ENCODE data around the gene LUC7L3.
"Not testable (repeated sequence)": the region's sequence is repeated elsewhere in the genome, so short reads cannot be mapped to it uniquely, and the experiment has no call there.

Gene LUC7L3, protein sequence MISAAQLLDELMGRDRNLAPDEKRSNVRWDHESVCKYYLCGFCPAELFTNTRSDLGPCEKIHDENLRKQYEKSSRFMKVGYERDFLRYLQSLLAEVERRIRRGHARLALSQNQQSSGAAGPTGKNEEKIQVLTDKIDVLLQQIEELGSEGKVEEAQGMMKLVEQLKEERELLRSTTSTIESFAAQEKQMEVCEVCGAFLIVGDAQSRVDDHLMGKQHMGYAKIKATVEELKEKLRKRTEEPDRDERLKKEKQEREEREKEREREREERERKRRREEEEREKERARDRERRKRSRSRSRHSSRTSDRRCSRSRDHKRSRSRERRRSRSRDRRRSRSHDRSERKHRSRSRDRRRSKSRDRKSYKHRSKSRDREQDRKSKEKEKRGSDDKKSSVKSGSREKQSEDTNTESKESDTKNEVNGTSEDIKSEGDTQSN

DNA sequence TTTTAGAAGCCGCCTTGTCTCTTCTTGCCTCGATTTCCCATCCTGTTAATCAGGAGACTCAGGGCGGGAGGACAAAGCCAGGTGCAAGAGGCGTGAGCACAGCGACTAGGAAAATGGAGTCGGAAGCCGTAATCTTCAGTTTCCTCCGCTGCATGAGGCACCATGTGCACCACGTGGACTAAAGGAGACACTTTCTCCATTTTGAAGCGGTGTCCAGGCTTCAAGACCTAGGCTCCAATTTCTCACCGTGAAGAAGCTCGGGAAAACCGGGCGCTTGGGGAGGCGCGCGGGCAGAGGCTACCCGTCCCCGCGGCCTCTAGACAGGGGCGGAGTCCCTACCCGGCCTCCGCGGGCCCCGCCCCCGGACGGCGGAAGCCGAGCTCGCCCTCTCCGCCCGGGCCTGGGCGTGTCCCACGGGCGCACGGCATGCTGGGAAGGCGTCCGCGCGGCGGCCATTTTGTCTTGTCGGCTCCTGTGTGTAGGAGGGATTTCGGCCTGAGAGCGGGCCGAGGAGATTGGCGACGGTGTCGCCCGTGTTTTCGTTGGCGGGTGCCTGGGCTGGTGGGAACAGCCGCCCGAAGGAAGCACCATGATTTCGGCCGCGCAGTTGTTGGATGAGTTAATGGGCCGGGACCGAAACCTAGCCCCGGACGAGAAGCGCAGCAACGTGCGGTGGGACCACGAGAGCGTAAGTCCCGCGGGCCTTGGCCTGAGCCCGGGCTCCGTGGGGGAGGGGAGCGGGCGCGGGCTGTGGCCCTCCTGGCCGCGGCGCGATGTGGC lies at the start of gene LUC7L3:
Gene LUC7L3, plus strand, starts transcription at position 460 of the 780 bp plus-strand sequence. Its CDS starts 130 bp downstream, at position 590.
- DNase-seq (ENCODE audit: insufficient read length, low spot score), result peak; percentile 98
- FAIRE-seq, result peak; percentile 86

DNA sequence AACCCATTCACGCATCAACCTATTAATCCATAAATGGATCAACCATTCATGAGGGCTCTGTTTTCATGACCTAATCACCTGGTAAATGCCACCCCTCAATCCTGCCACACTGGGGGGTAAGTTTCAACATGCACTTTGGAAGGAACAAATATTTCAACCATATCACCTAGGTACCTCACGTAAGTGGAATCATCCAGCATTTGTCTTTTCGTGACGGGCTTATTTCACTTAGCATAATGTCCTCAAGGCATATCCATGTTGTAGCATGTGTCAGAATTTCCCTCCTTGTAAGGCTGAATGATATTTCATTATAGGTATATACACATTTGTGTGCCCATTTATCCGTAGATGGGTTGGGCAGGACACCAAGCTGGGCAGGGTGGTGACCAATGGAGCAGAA lies 47.3 kb upstream of the LUC7L3 start:
- no peak for DNase-seq (ENCODE audit: insufficient read length, low spot score)

DNA sequence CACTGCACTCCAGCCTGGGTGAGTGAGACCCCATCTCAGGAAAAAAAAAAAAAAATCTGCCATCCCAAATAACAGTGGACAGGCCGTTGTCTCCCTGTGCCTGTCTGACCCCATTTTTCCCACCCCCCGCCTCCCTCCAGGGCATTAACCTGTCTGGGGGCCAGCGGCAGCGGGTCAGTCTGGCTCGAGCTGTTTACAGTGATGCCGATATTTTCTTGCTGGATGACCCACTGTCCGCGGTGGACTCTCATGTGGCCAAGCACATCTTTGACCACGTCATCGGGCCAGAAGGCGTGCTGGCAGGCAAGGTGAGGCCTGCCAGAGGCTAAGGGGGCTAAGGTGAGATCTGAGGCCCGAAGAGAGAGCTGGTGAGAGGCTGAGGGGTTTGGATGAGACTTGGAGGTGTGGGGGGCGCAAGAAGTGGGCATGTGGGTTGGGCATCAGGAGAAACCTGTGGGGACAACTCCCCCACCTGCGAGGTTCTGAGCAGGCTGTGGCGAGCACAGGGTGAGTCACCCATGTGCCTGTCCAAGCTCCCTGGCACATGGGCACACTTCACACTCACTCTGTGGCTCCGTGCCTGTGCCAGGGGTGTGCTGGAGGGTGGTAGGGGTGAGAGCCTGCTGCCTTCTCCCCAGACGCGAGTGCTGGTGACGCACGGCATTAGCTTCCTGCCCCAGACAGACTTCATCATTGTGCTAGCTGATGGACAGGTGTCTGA lies 46.4 kb upstream of the LUC7L3 start:
- peak; percentile 87 for FAIRE-seq

More for the DNA sequence above, 47.3 kb upstream of the LUC7L3 start:
- peak; percentile 42 for FAIRE-seq

DNA sequence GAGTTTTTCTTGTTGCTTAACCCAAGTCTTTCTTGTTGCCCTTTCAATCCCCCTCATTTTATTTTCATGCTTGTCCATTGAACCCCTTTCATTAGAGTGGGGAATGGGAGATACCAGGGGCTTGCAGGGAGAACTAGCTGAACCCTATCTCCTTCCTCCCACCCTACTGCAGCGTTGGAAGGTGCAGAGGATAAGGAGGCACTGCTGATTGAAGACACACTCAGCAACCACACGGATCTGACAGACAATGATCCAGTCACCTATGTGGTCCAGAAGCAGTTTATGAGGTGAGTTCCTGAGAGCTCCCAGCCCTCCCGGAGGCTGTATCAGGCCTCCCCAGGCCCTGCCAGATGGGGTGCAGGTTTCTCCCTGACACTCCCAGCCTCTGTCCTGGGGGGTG lies 44.2 kb upstream of the LUC7L3 start:
- DNase-seq (ENCODE audit: insufficient read length, low spot score) (no peak), FAIRE-seq (no peak)

More for the DNA sequence above, 46.4 kb upstream of the LUC7L3 start:
- no peak for DNase-seq (ENCODE audit: insufficient read length, low spot score)

DNA sequence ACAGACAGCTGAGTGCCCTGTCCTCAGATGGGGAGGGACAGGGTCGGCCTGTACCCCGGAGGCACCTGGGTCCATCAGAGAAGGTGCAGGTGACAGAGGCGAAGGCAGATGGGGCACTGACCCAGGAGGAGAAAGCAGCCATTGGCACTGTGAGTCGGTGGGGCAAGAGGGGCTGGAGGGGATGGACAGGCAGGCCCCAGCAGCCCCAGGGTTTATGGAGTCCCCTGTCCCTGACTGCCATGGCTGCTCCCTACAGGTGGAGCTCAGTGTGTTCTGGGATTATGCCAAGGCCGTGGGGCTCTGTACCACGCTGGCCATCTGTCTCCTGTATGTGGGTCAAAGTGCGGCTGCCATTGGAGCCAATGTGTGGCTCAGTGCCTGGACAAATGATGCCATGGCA lies 43.8 kb upstream of the LUC7L3 start:
- peak; percentile 55 for FAIRE-seq
- no peak for DNase-seq (ENCODE audit: insufficient read length, low spot score)

DNA sequence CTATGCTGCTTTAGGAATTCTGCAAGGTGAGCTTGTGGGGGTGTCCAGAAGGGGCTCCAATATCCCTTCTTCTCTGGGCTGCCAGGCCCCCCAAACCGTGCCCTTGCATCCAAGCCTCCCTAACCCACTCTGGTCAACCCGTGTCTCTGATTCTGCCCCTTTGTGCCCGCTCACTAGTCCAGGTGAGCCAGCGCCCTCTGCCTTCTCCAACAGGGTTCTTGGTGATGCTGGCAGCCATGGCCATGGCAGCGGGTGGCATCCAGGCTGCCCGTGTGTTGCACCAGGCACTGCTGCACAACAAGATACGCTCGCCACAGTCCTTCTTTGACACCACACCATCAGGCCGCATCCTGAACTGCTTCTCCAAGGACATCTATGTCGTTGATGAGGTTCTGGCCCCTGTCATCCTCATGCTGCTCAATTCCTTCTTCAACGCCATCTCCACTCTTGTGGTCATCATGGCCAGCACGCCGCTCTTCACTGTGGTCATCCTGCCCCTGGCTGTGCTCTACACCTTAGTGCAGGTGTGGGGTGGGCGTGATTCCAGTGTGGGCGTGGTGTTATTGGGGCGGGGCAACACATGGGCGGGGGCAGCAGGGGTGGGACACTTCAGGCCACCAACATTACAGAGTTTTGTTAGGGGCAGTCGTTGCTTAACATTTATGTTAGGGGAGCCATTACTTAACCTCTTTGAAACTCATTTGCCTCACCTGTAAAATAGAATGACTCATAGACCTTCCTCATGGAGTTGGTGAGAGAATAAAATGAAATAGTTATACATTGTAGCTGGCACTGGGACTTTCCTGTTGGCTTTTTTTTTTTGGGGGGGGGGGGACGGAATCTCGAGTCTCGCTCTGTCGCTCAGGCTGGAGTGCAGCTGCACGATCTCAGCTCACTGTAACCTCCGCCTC lies 43.1 kb upstream of the LUC7L3 start:
- DNase-seq (ENCODE audit: insufficient read length, low spot score) (no peak), FAIRE-seq (no peak)

DNA sequence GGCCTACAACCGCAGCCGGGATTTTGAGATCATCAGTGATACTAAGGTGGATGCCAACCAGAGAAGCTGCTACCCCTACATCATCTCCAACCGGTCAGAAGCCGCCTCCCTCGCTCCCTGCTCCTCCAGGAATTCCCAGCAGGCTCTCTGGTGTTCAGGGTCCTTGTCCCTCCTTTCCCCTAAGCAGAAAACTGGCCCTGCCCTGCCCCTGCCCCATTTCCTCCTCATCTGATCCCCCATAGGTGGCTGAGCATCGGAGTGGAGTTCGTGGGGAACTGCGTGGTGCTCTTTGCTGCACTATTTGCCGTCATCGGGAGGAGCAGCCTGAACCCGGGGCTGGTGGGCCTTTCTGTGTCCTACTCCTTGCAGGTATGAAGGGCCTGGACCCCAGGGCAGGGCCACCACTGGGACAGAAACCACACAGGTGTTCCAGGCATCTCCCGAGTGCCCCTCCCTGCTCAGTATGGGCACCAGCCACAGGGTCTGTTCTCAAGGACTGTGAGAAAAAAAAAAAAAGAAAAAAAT lies 41.5 kb upstream of the LUC7L3 start:
- DNase-seq (ENCODE audit: insufficient read length, low spot score) (no peak), FAIRE-seq (no peak)

DNA sequence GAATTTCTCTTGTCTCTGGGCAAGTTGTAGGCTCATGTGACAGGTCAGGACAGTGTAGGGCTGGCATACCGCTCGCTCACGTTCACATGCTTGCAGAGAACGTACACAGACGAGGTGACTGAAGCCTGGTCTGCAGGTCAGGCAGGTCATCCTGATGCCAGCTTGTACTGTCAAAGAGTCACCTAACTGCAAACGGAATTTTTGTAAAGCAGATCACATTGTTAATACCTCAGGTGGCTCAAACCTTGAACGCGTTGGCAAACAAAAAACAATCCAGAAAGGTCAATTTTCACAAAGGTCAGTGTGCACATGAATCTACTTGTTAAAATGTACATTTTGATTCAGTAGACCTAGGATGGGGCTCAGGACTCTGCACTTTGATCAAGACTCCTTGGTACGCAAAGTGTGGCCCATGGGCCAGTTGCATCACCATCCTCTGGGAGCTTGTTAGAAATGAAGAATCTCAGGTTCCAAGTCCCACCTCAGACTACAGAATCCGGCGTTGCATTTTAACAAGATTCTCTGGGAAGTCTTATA lies 40.3 kb upstream of the LUC7L3 start:
- DNase-seq (ENCODE audit: insufficient read length, low spot score), result no peak
- no peak for FAIRE-seq

DNA sequence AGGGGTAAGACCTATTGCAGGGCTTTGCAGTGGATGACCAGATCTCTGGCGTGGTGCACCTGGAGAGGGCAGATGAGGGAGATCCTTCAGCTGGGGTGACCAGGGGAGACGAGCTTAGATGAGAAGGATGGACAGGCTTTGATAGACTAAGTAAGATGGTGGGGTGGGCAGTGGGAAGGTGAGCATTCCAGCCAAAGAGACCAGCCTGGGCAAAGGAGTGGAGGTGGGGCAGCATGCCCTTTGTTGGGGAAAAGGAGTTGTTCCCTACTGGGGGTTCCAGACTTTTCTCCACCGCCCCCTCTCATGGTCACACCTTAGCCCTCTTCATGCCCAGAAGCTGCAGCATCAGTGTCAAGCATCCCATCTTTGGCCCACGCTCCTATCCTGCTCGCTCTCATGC lies 39.3 kb upstream of the LUC7L3 start:
- FAIRE-seq, result no peak

DNA sequence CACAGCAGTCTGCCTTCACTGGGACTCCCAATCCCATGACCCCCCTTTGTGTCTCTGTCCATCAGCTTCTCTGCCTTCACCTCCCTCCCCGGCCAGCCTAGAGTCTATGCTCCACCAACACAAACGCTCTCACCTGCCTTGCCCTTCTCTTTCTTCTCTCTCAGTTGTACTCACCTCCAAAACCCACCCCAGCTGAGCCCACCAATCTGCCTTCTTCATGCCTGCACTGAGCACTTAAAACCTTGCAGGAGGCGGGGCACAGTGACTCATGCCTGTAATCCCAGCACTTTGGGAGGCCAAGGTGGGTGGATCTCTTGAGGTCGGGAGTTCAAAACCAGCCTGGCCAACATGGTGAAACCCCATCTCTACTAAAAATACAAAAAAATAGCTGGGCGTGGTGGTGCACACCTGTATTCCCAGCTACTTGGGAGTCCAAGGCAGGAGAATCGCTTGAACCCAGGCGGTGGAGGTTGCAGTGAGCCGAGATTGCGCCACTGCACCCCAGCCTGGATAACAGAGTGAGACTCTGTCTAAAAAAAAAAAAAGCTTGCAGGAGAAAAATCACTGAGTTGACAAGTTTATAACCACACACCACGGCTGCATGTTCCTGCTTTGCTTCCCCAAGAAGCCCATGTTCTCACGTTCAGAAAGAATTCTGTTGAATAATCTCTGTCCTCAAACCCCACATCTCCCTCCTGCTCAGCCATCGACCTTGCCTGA lies 38.7 kb upstream of the LUC7L3 start:
- FAIRE-seq; DNase-seq (ENCODE audit: insufficient read length, low spot score): not testable (repeated sequence)

More for the DNA sequence above, 39.3 kb upstream of the LUC7L3 start:
- no peak for DNase-seq (ENCODE audit: insufficient read length, low spot score)

DNA sequence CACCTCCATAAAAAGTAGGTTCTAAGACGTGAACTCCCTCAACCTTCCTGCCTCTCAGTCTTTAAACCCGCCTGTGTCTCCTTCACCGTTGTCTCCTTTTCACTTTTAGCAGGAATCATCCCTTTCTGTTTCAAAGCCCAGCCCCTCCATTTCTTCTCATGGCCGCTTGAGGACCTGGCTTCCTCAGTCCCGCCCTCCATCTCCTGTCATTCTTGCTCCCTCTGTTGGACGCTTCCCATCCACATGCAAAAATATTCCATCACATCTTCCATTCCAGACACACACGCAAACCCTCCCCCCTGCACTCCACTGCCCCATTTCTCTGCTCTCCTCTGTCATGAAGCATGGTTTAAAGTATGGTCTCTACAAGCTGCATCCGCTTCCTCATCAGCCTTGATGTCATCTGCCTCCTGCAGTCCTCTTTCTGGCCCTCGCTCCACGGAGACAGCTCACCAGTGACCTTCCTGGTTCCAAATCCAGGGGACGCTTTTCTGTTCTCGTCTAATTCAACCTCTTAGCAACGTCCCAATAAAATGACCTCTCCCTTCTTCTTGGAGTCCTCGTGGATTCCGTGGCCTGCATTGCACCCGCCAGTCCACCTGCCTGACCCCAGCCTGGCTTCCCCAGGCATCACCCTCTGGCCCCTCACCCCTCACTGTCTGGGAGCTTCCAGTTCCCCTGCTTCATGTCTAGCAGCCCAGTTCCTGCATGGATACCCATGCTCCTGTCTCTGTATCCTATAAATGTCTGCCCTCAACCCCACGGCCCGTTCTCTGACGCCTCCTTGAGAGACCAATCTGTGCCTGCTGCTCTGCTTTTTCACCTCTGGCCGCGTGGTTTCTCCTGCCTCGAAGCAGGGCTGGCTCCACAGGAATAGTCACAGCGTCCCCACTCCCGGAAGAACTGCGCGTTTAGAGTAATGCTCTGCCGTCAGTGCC lies 37.9 kb upstream of the LUC7L3 start:
- DNase-seq (ENCODE audit: insufficient read length, low spot score) (peak; percentile 91), FAIRE-seq (peak; percentile 92)

DNA sequence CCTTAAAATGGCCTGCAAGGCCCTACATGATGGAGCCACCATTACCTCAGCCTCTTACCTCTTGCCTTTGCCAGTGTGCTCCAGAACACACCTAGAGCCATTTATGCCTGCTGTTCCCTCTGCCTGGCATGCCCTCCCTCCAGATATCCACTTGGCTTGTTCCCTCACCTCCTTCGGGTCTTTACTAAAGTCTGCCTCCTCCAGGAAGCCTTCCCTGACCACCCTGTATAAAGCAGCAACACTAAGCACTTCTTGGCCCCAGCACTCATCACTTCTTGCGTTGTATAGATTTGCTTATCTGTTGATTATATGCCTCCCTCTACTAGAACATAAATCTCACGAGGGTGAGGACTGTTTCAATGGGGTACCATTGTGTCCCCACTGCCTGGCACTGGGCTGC lies 37.0 kb upstream of the LUC7L3 start:
- no peak for FAIRE-seq

DNA sequence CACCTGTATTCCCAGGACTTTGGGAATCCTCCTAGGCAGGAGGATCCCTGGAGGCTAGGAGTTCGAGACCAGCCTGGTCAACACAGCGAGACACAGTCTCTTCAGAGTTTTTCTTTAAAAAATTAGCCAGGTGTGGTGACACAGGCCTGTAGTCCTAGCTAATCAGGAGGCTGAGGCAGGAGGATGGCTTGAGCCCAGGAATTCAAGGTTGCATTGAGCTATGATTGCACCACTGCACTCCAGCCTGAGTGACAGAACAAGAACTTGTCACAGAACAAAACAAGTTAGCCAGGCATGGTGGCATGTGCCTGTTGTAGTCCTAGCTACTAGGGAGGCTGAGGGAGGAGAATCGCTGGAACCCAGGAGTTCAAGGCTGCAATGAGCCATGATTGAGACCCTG lies 36.5 kb upstream of the LUC7L3 start:
- FAIRE-seq (no peak), DNase-seq (ENCODE audit: insufficient read length, low spot score) (no peak)

More for the DNA sequence above, 37.0 kb upstream of the LUC7L3 start:
- no peak for DNase-seq (ENCODE audit: insufficient read length, low spot score)

DNA sequence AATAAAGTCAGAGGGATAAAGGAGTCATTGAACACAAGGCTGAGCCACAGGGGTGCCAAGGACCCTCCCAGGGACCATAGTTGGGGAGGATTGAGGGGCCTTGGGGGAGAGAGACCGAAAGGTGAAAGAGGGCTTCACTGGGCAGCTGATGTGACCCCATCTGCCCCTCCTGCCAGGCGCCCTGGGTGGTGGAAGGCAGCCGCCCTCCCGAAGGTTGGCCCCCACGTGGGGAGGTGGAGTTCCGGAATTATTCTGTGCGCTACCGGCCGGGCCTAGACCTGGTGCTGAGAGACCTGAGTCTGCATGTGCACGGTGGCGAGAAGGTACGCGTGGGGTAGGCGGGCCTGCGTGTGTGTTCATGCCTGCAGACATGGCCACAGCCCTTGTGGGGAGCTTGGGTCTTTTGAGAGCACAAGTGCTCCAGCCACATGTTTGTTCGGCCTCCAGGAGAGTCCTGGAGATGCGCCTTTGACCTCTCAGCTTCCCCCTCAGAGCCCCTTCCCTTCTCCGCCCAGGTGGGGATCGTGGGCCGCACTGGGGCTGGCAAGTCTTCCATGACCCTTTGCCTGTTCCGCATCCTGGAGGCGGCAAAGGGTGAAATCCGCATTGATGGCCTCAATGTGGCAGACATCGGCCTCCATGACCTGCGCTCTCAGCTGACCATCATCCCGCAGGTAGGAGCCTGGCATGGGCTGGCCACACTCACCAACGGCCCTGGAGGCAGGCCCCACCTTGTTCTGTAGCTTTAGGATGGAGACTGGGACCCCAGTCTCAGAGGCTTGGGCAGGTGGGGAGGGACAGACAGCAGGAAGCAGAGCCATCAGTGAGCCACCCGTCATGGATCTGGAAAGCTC lies 35.7 kb upstream of the LUC7L3 start:
- FAIRE-seq, result no peak

DNA sequence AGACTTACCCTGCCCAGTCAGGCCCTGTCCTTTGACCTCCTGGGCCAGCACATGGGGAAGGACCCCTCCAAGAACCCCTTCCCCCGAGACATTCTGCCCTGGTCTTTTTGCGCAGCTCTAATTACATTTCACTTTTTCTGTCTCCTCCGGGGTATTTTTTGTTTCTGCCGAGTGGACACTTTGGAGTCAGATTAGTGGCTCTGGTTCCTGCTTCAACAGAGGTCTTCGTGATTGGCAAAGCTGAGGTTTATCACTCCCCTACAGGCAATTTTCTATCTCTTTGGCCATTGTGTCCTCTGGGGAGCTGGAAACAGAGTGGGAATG lies 35.2 kb upstream of the LUC7L3 start:
- FAIRE-seq (no peak), DNase-seq (ENCODE audit: insufficient read length, low spot score) (no peak)

More for the DNA sequence above, 35.7 kb upstream of the LUC7L3 start:
- DNase-seq (ENCODE audit: insufficient read length, low spot score), result no peak

DNA sequence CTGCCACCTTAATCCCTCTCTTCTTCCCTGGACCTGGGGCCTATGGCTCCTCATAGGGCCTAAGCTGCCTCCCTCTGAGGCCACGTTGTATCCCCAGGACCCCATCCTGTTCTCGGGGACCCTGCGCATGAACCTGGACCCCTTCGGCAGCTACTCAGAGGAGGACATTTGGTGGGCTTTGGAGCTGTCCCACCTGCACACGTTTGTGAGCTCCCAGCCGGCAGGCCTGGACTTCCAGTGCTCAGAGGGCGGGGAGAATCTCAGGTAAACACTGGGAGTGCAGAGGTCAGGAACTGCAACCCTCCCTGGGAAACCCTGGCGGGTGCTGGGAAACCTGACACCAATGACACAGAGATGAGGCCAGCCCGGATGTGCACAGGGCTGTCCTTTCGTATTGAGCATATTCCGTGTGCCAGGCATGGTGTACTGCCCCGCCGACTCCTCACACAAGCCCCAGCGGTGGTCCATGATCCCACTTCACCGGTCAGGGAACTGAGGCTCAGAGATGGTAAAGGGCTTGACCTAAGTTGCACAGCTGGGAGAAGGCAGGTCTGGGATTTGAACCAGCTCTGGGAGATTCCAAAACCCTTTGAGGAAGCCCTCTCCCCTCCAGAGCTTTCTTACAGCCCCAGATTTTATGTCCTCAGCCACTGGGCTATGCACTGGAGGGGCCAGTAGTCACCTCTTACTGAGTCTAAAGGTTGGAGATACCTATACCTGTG lies 34.6 kb upstream of the LUC7L3 start:
- FAIRE-seq, result no peak
- no peak for DNase-seq (ENCODE audit: insufficient read length, low spot score)

Measured in HTR-8/SVneo (cell line).